Parathyroid adenoma (tissue), 2 donors: ENCODE data around the gene MBNL1.

Experiments
- H2AFZ ChIP-seq: fragments of 300-600 bp; sonication (generic); one replicate; pipeline ENCODE4 v1.7.0; 2017; ENCODE audit warnings: antibody characterized with exemption, mild to moderate bottlenecking
- H3K27ac ChIP-seq: fragments of 300-600 bp; sonication (generic); one replicate; pipeline ENCODE4 v1.7.0; 2017
- H3K27me3 ChIP-seq: fragments of 300-600 bp; sonication (generic); one replicate; pipeline ENCODE4 v1.7.0; 2017; ENCODE audit warnings: low read length; ENCODE audit not compliant: control insufficient read depth, insufficient read depth
- H3K36me3 ChIP-seq: fragments of 300-600 bp; sonication (generic); one replicate; pipeline ENCODE4 v1.7.0; 2017; ENCODE audit warnings: low read length; ENCODE audit not compliant: control insufficient read depth, insufficient read depth
- H3K4me1 ChIP-seq: fragments of 300-600 bp; sonication (generic); one replicate; pipeline ENCODE4 v1.7.0; 2017; ENCODE audit warnings: control low read depth
- H3K4me2 ChIP-seq: fragments of 300-600 bp; sonication (generic); one replicate; pipeline ENCODE4 v1.7.0; 2017; ENCODE audit warnings: low read length
- H3K4me3 ChIP-seq: fragments of 300-600 bp; sonication (generic); one replicate; pipeline ENCODE4 v1.7.0; 2017; ENCODE audit warnings: low read depth, low read length
- H3K79me2 ChIP-seq: fragments of 300-600 bp; sonication (generic); one replicate; pipeline ENCODE4 v1.7.0; 2017; ENCODE audit warnings: control low read depth
- H3K9ac ChIP-seq: fragments of 300-600 bp; sonication (generic); one replicate; pipeline ENCODE4 v1.7.0; 2017; ENCODE audit warnings: mild to moderate bottlenecking
- H3K9me3 ChIP-seq: fragments of 300-600 bp; sonication (generic); one replicate; pipeline ENCODE4 v1.7.0; 2017; ENCODE audit warnings: low read length; ENCODE audit not compliant: control insufficient read depth
- TF ChIP-seq, protein P1 (sequence below): fragments of 300-600 bp; sonication (generic); IDR thresholded peaks from one replicate; pipeline ENCODE4 v1.7.0; 2017; ENCODE audit warnings: antibody characterized with exemption, mild to moderate bottlenecking
- donor health status: primary hyperparathyroidism.

The MBNL1 gene

DNA sequence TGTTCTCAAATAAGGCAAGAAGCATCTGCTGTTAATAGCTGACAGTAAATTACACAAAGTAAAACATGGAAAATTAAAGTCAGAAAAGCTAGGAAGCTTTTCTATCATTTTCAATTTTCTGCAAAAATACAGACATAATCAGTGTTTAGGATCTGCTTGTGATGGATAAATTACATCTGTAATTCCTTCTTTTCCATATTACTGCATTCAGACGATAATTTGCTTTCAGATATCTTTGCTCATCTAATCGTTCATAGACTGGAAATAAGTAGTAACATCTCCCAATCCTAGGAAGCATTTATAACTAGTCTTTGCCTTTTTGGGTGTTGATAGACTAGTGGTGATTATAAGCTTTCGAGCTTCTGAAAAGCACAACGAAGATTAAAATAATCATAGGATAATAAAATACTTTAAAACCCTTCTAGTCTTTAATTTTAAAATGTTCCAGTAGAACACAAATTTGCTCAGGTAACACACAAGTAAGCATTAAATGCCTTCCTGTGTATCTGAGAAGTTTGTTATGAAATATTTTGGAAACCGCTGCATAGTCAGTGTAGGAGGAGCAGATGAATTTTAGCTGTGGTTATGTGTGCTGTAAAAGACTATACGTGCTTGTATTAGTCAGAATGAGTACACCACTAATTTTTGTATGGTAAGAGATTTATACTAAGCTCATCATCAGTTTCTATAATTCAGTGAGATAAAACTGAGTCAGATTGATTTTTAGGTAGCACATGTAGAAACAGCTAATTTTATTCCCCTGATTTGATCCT lies 41.0 kb downstream of the MBNL1 start:
- no peak overlapping the region for H3K27ac ChIP-seq
- no peaks in the 10 kb centered on the region for H3K4me1 ChIP-seq
- no peaks in the 10 kb centered on the region for H3K36me3 ChIP-seq
- H3K4me3 ChIP-seq: no peak overlapping the region
- H3K79me2 ChIP-seq: peaks cover 12% of the 10 kb centered on the region
- H3K9ac ChIP-seq: no peak overlapping the region
- H3K27me3 ChIP-seq: no peaks in the 10 kb centered on the region
- H3K9me3 ChIP-seq: no peaks in the 10 kb centered on the region
- H2AFZ ChIP-seq: no peak overlapping the region
- TF ChIP-seq, protein P1, sequence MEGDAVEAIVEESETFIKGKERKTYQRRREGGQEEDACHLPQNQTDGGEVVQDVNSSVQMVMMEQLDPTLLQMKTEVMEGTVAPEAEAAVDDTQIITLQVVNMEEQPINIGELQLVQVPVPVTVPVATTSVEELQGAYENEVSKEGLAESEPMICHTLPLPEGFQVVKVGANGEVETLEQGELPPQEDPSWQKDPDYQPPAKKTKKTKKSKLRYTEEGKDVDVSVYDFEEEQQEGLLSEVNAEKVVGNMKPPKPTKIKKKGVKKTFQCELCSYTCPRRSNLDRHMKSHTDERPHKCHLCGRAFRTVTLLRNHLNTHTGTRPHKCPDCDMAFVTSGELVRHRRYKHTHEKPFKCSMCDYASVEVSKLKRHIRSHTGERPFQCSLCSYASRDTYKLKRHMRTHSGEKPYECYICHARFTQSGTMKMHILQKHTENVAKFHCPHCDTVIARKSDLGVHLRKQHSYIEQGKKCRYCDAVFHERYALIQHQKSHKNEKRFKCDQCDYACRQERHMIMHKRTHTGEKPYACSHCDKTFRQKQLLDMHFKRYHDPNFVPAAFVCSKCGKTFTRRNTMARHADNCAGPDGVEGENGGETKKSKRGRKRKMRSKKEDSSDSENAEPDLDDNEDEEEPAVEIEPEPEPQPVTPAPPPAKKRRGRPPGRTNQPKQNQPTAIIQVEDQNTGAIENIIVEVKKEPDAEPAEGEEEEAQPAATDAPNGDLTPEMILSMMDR: no peak
- no peak overlapping the region for H3K4me2 ChIP-seq

GRCh38 chr3:152313430-152313829 lies 44.7 kb downstream of the MBNL1 start:
- Histone ChIP-seq H3K27me3 (no peaks in the 10 kb centered on the region), H3K4me1 (no peaks in the 10 kb centered on the region), H2AFZ (no peak overlapping the region), H3K9me3 (no peaks in the 10 kb centered on the region), H3K9ac (no peak overlapping the region), H3K36me3 (no peaks in the 10 kb centered on the region), H3K79me2 (peaks cover 10% of the 10 kb centered on the region), H3K4me2 (no peak overlapping the region), H3K4me3 (no peak overlapping the region), H3K27ac (no peak overlapping the region)
- TF ChIP-seq, protein P1: no peak

GRCh38 chr3:152313914-152314313 lies 45.2 kb downstream of the MBNL1 start:
- no peaks in the 10 kb centered on the region for H3K4me1 ChIP-seq
- H3K27ac ChIP-seq: no peak overlapping the region
- H3K36me3 ChIP-seq: no peaks in the 10 kb centered on the region
- TF ChIP-seq, protein P1: no peak
- peaks cover 10% of the 10 kb centered on the region for H3K79me2 ChIP-seq
- no peak overlapping the region for H3K9ac ChIP-seq
- no peaks in the 10 kb centered on the region for H3K27me3 ChIP-seq
- H3K9me3 ChIP-seq: no peaks in the 10 kb centered on the region
- H2AFZ ChIP-seq: no peak overlapping the region
- H3K4me3 ChIP-seq: no peak overlapping the region
- H3K4me2 ChIP-seq: no peak overlapping the region

DNA sequence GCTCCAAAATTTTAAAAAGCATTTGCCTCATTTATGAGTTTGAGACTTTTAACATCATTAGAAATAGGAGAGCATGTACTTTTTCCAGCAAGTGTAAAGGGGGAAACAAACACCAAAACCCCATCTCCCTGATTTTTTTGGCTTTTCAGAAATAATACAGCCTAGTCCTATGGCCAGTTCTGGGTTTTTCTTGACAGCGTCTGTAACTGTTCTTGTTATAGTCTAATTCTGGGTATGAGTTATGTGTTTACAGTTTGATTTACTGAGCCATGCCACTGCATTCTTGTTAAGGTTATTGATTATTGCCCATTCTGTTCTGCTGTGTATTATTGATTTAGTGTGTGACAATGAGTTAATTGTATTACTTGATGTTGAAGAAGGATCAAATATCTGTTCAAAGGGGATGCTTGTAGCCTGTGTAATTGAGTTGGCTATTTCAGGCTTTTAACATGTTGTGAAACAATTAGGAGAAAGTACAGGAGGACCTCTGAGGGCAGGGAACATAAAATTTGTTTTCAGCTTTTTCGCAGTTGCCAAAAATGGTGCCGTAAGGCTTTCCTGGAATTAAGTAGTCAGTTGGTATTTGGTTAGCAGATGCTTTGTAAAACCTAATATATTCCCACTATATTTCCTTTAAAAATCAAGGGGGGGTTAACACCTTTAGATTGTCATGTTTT lies 46.1 kb downstream of the MBNL1 start:
- no peaks in the 10 kb centered on the region for H3K27me3 ChIP-seq
- H3K36me3 ChIP-seq: no peaks in the 10 kb centered on the region
- peaks cover 10% of the 10 kb centered on the region for H3K79me2 ChIP-seq
- no peaks in the 10 kb centered on the region for H3K4me1 ChIP-seq
- H3K9ac ChIP-seq: no peak overlapping the region
- no peaks in the 10 kb centered on the region for H3K9me3 ChIP-seq
- H3K4me3 ChIP-seq: no peak overlapping the region
- TF ChIP-seq, protein P1: no peak
- H3K4me2 ChIP-seq: no peak overlapping the region
- no peak overlapping the region for H3K27ac ChIP-seq
- no peak overlapping the region for H2AFZ ChIP-seq
